ENCODE results near the gene FBXW10.
A peak's percentile ranks its signal among the peaks of the same experiment; 100 is the strongest.
"Not testable (repeated sequence)": the region's sequence is repeated elsewhere in the genome, so short reads cannot be mapped to it uniquely, and the experiment has no call there.

The FBXW10 gene

GRCh38 chr17:18755969-18756368 is 12.1 kb downstream of the FBXW10 start:
- DNase-seq = not testable (repeated sequence)

- DNase-seq = not testable (repeated sequence)
Observed at GRCh38 chr17:18757368-18758044, 13.7 kb downstream of the FBXW10 start.

GRCh38 chr17:18758344-18758743 is 14.5 kb downstream of the FBXW10 start:
- not testable (repeated sequence) for DNase-seq

GRCh38 chr17:18760221-18760620 is 16.4 kb downstream of the FBXW10 start:
- DNase-seq = not testable (repeated sequence)

GRCh38 chr17:18770572-18770971 is 26.7 kb downstream of the FBXW10 start:
- DNase-seq = not testable (repeated sequence)

GRCh38 chr17:18771066-18771465 is 27.2 kb downstream of the FBXW10 start:
- DNase-seq = not testable (repeated sequence)

GRCh38 chr17:18772471-18772870 is 28.6 kb downstream of the FBXW10 start:
- DNase-seq = no peak

GRCh38 chr17:18780991-18781718 is 37.3 kb downstream of the FBXW10 start, which contains the start of gene TVP23B:
Gene TVP23B, plus strand, starts transcription at chr17:18781183. Its CDS starts 111 bp downstream, at chr17:18781294.
- DNase-seq = peak; percentile 99

GRCh38 chr17:18781805-18782204 is 38.0 kb downstream of the FBXW10 start:
- not testable (repeated sequence) for DNase-seq

GRCh38 chr17:18785933-18786332 is 42.1 kb downstream of the FBXW10 start:
- not testable (repeated sequence) for DNase-seq

- not testable (repeated sequence) for DNase-seq
Observed at GRCh38 chr17:18786890-18787289, 43.0 kb downstream of the FBXW10 start.

GRCh38 chr17:18791402-18791801 is 47.5 kb downstream of the FBXW10 start:
- DNase-seq = not testable (repeated sequence)

GRCh38 chr17:18794841-18795240 is 51.0 kb downstream of the FBXW10 start:
- not testable (repeated sequence) for DNase-seq

GRCh38 chr17:18796887-18797286 is 53.0 kb downstream of the FBXW10 start:
- not testable (repeated sequence) for DNase-seq

GRCh38 chr17:18803458-18804245 is 59.8 kb downstream of the FBXW10 start:
- not testable (repeated sequence) for DNase-seq

GRCh38 chr17:18815924-18816323 is 72.1 kb downstream of the FBXW10 start:
- not testable (repeated sequence) for DNase-seq

GRCh38 chr17:18816489-18817371 is 72.9 kb downstream of the FBXW10 start:
- not testable (repeated sequence) for DNase-seq

GRCh38 chr17:18821430-18821829 is 77.6 kb downstream of the FBXW10 start:
- DNase-seq = not testable (repeated sequence)

GRCh38 chr17:18827613-18828012 is 83.8 kb downstream of the FBXW10 start:
- not testable (repeated sequence) for DNase-seq
